Keratinocyte (primary cell): ENCODE measurements around the gene SPZ1. TPM values are rescaled to one million over a fixed set of nuclear protein-coding genes. Genes with fewer than 3 reads are reported as not detected.

Experiments used
- DNase-seq: peaks from one replicate; pipeline ENCODE4 v3.0.0-alpha.2; 2011; ENCODE audit warnings: low read depth, missing footprints, low spot score
- FAIRE-seq: peaks from 2 replicates; lab custom pipeline; 2011; peaks lifted over from hg19 to GRCh38; lab: Jason Lieb, UNC
- H2AFZ ChIP-seq: 2 replicates; pipeline ENCODE4 v1.6.0; 2012; ENCODE audit warnings: low read length, control low read depth, inconsistent platforms; ENCODE audit not compliant: control insufficient read depth
- H3K27ac ChIP-seq: 2 replicates; pipeline ENCODE4 v1.5.1; 2011; ENCODE audit warnings: low read length; ENCODE audit not compliant: control insufficient read depth, insufficient read depth
- H3K27me3 ChIP-seq: 3 replicates; pipeline ENCODE4 v1.6.0; 2011; ENCODE audit warnings: low read length; ENCODE audit not compliant: control insufficient read depth, insufficient read depth; ENCODE audit errors: extremely low read depth
- H3K36me3 ChIP-seq, 2 experiments: 2 replicates in 1 of 2; 3 replicates in 1 of 2; pipeline ENCODE4 v1.5.1; 2011; ENCODE audit warnings: low read length in 2 of 2, mild to moderate bottlenecking in 1 of 2; ENCODE audit not compliant: control insufficient read depth in 2 of 2, insufficient read depth in 2 of 2; ENCODE audit errors: extremely low read depth in 1 of 2
- H3K4me1 ChIP-seq: 3 replicates; pipeline ENCODE4 v1.5.1; 2011; ENCODE audit warnings: low read length; ENCODE audit not compliant: control insufficient read depth, insufficient read depth; ENCODE audit errors: extremely low read depth
- H3K4me2 ChIP-seq: 3 replicates; pipeline ENCODE4 v1.6.0; 2011; ENCODE audit warnings: low read depth, low read length; ENCODE audit not compliant: control insufficient read depth, insufficient read depth; ENCODE audit errors: extremely low read depth
- H3K4me3 ChIP-seq, 3 experiments: fragments of 200-600 bp in 1 of 3; sonication (generic) in 1 of 3; 2 replicates in 2 of 3; 3 replicates in 1 of 3; pipeline ENCODE4 v1.5.1; 2011 to 2016; ENCODE audit warnings: low read length in 3 of 3, mild to moderate bottlenecking in 3 of 3, control low read depth in 2 of 3, inconsistent platforms in 1 of 3, low read depth in 1 of 3, mixed read lengths in 1 of 3, mixed run types in 1 of 3, moderate library complexity in 1 of 3; ENCODE audit not compliant: control insufficient read depth in 2 of 3, insufficient read depth in 2 of 3; ENCODE audit errors: extremely low read depth in 1 of 3
- H3K79me2 ChIP-seq: 2 replicates; pipeline ENCODE4 v1.6.0; 2012; ENCODE audit warnings: low read length; ENCODE audit not compliant: control insufficient read depth, insufficient read depth
- H3K9ac ChIP-seq: 3 replicates; pipeline ENCODE4 v1.6.0; 2011; ENCODE audit warnings: low read length; ENCODE audit not compliant: control insufficient read depth, insufficient read depth; ENCODE audit errors: extremely low read depth
- H3K9me1 ChIP-seq: 3 replicates; pipeline ENCODE4 v1.6.0; 2011; ENCODE audit warnings: low read length; ENCODE audit not compliant: control insufficient read depth, insufficient read depth; ENCODE audit errors: extremely low read depth
- H3K9me3 ChIP-seq: 2 replicates; pipeline ENCODE4 v1.5.1; 2012; ENCODE audit warnings: low read depth, low read length; ENCODE audit not compliant: control insufficient read depth
- H4K20me1 ChIP-seq: 3 replicates; pipeline ENCODE4 v1.6.0; 2011; ENCODE audit warnings: low read length; ENCODE audit not compliant: control insufficient read depth, insufficient read depth; ENCODE audit errors: extremely low read depth
- CTCF ChIP-seq, 3 experiments: IDR thresholded peaks in 1 of 3; conservative IDR thresholded peaks in 1 of 3; optimal IDR thresholded peaks in 1 of 3; 2 replicates in 2 of 3; 3 replicates in 1 of 3; pipeline versions ENCODE3 to v1.5.1; 2011; ENCODE audit warnings: low read length in 3 of 3, mild to moderate bottlenecking in 3 of 3, moderate library complexity in 2 of 3, control low read depth in 1 of 3, inconsistent platforms in 1 of 3; ENCODE audit not compliant: insufficient read depth in 2 of 3; ENCODE audit errors: extremely low read depth in 1 of 3
- EZH2 ChIP-seq: IDR thresholded peaks from one replicate; pipeline ENCODE4 v1.6.1; 2012; ENCODE audit warnings: inconsistent platforms, mild to moderate bottlenecking, low read length, moderate library complexity
- dilution Hi-C: fragments of 300-500 bp; cut with MboI; formaldehyde crosslinking; loops from one replicate; pipeline ENCODE4 v1.7.0; 2020; ENCODE audit warnings: low sequenced_read_pairs; ENCODE audit not compliant: extremely low pct_ligation_motif_present
- polyA plus RNA-seq, 5 experiments: library from polyadenylated mRNA; depleted of rRNA in 3 of 5; stranded (reverse) in 3 of 5; stranded (forward) in 1 of 5; unstranded in 1 of 5; fragments of >200 nt; gene quantifications; 1 replicate in 1 of 5; 2 replicates in 3 of 5; 3 replicates in 1 of 5; pipeline versions ENCODE4 v1.2.1 to v1.2.3, GENCODE V29; 2011 to 2012; ENCODE audit warnings: missing spikeins in 2 of 5, low read depth in 1 of 5, low replicate concordance in 1 of 5

Gene SPZ1
- polyA plus RNA-seq, 1 donor (not counting 4 experiments of a cell fraction or from before 2014, with no cell fraction given): not detected

- H3K9me3 ChIP-seq: no peaks in the 10 kb centered on the region
- no peak overlapping the region for H3K4me2 ChIP-seq
- FAIRE-seq (no peak), DNase-seq (no peak)
- no peak overlapping the region for H3K4me3 ChIP-seq
- H3K79me2 ChIP-seq: no peaks in the 10 kb centered on the region
- no peaks in the 10 kb centered on the region for H4K20me1 ChIP-seq
- no peaks in the 10 kb centered on the region for H3K27me3 ChIP-seq
- dilution Hi-C loops: no loop called here
- TF ChIP-seq EZH2 (no peak), CTCF (optimal IDR thresholded peaks at IDR 0.05 in 1 of 3, IDR thresholded peaks at IDR 0.05 in 1 of 3, conservative IDR thresholded peaks at IDR 0.05 in 1 of 3; ENCODE audit: extremely low read depth in 1 of 3, insufficient read depth in 2 of 3, low read length in 3 of 3) (no peak)
- H3K9ac ChIP-seq: no peak overlapping the region
- H3K4me1 ChIP-seq: no peaks in the 10 kb centered on the region
- H2AFZ ChIP-seq: no peak overlapping the region
- H3K9me1 ChIP-seq: no peaks in the 10 kb centered on the region
- no peaks in the 10 kb centered on the region for H3K36me3 ChIP-seq
- H3K27ac ChIP-seq: no peak overlapping the region
Measured at GRCh38 chr5:80282054-80282453, 37.7 kb upstream of the SPZ1 start.

- Histone ChIP-seq H3K9me3 (no peaks in the 10 kb centered on the region), H3K4me1 (no peaks in the 10 kb centered on the region), H3K36me3 (no peaks in the 10 kb centered on the region), H3K79me2 (no peaks in the 10 kb centered on the region), H3K9me1 (no peaks in the 10 kb centered on the region), H3K4me3 (no peak overlapping the region), H3K9ac (no peak overlapping the region), H4K20me1 (no peaks in the 10 kb centered on the region), H3K27me3 (no peaks in the 10 kb centered on the region), H3K4me2 (no peak overlapping the region), H2AFZ (no peak overlapping the region), H3K27ac (no peak overlapping the region)
- TF ChIP-seq EZH2 (no peak), CTCF (optimal IDR thresholded peaks at IDR 0.05 in 1 of 3, IDR thresholded peaks at IDR 0.05 in 1 of 3, conservative IDR thresholded peaks at IDR 0.05 in 1 of 3; ENCODE audit: extremely low read depth in 1 of 3, insufficient read depth in 2 of 3, low read length in 3 of 3) (no peak)
- dilution Hi-C loops: no loop called here
- FAIRE-seq: no peak
- DNase-seq: no peak
Measured at GRCh38 chr5:80283360-80283759, 36.4 kb upstream of the SPZ1 start.
